GM18519 (cell line): ENCODE data around the gene WRAP73.

Source experiments
- ATAC-seq: cut with Tn5 transposase; IDR thresholded peaks from one replicate; pipeline ENCODE4 v1.9.1; 2021; ENCODE audit warnings: mild to moderate bottlenecking, moderate library complexity; ENCODE audit not compliant: unreplicated experiment, low FRiP score

The WRAP73 gene

GRCh38 chr1:3651026-3651929 is 1.4 kb upstream of the WRAP73 start:
- ATAC-seq, result no peak

GRCh38 chr1:3650248-3651025 is 534 bp upstream of the WRAP73 start:
- no peak for ATAC-seq

- ATAC-seq, result no peak
Measured at GRCh38 chr1:3646596-3646995, 3.3 kb downstream of the WRAP73 start.

- no peak for ATAC-seq
Measured at GRCh38 chr1:3645666-3646355, 4.1 kb downstream of the WRAP73 start.

- no peak for ATAC-seq
Measured at GRCh38 chr1:3645247-3645646, 4.7 kb downstream of the WRAP73 start.

GRCh38 chr1:3644273-3644672 is 5.6 kb downstream of the WRAP73 start:
- ATAC-seq, result no peak

GRCh38 chr1:3642919-3643675 is 6.8 kb downstream of the WRAP73 start:
- no peak for ATAC-seq

GRCh38 chr1:3641816-3642215 is 8.1 kb downstream of the WRAP73 start:
- no peak for ATAC-seq

GRCh38 chr1:3641046-3641760 is 8.7 kb downstream of the WRAP73 start:
- ATAC-seq, result no peak

- no peak for ATAC-seq
Measured at GRCh38 chr1:3640121-3640837, 9.6 kb downstream of the WRAP73 start.

GRCh38 chr1:3639397-3639911 is 10.4 kb downstream of the WRAP73 start:
- no peak for ATAC-seq

- ATAC-seq, result no peak
Measured at GRCh38 chr1:3638676-3639075, 11.2 kb downstream of the WRAP73 start.

GRCh38 chr1:3638027-3638426 is 11.9 kb downstream of the WRAP73 start:
- no peak for ATAC-seq

GRCh38 chr1:3636531-3636930 is 13.4 kb downstream of the WRAP73 start:
- ATAC-seq, result no peak

GRCh38 chr1:3636080-3636479 is 13.8 kb downstream of the WRAP73 start:
- ATAC-seq, result no peak

- no peak for ATAC-seq
Measured at GRCh38 chr1:3634059-3634800, 15.7 kb downstream of the WRAP73 start.

- no peak for ATAC-seq
Measured at GRCh38 chr1:3633344-3634058, 16.4 kb downstream of the WRAP73 start.
